Smooth muscle cell (in vitro differentiated cells): ENCODE results near the gene CCDC82. TPM values are rescaled to one million over a fixed set of nuclear protein-coding genes. Genes with fewer than 3 reads are reported as not detected.

Experiments used
- DNase-seq: peaks from one replicate; lab custom pipeline; 2025; ENCODE audit not compliant: unreplicated experiment; lab: John Stamatoyannopoulos, UW
- H2AFZ ChIP-seq: fragments of 200-600 bp; sonication (generic); 2 replicates; pipeline ENCODE4 v1.6.0; 2016; ENCODE audit warnings: antibody characterized with exemption, low read depth, mild to moderate bottlenecking
- H3F3A ChIP-seq: fragments of 200-600 bp; sonication (generic); 2 replicates; pipeline ENCODE4 v1.6.0; 2017; ENCODE audit warnings: antibody characterized with exemption, low read depth
- H3K27ac ChIP-seq: fragments of 200-600 bp; sonication (generic); 2 replicates; pipeline ENCODE4 v1.5.1; 2016; ENCODE audit warnings: low read depth, mild to moderate bottlenecking
- H3K27me3 ChIP-seq: fragments of 200-600 bp; sonication (generic); 2 replicates; pipeline ENCODE4 v1.6.1; 2016; ENCODE audit warnings: low read depth, mild to moderate bottlenecking
- H3K36me3 ChIP-seq: fragments of 200-600 bp; sonication (generic); 2 replicates; pipeline ENCODE4 v1.5.1; 2016; ENCODE audit warnings: low read depth
- H3K4me1 ChIP-seq: fragments of 200-600 bp; sonication (generic); 2 replicates; pipeline ENCODE4 v1.5.1; 2016; ENCODE audit warnings: low read depth
- H3K4me2 ChIP-seq: fragments of 200-600 bp; sonication (generic); 2 replicates; pipeline ENCODE4 v1.6.0; 2016; ENCODE audit warnings: mild to moderate bottlenecking
- H3K4me3 ChIP-seq: fragments of 200-600 bp; sonication (generic); 2 replicates; pipeline ENCODE4 v1.5.1; 2016; ENCODE audit warnings: mild to moderate bottlenecking
- H3K79me2 ChIP-seq: fragments of 200-600 bp; sonication (generic); 2 replicates; pipeline ENCODE4 v1.6.0; 2016; ENCODE audit warnings: low read depth, mild to moderate bottlenecking
- H3K9ac ChIP-seq: fragments of 200-600 bp; sonication (generic); 2 replicates; pipeline ENCODE4 v1.6.0; 2016; ENCODE audit warnings: low read depth
- H3K9me3 ChIP-seq: fragments of 200-600 bp; sonication (generic); replicated peaks from 2 replicates; pipeline ENCODE4 v1.5.1; 2016; ENCODE audit warnings: low read depth
- H4K20me1 ChIP-seq: fragments of 200-600 bp; sonication (generic); 2 replicates; pipeline ENCODE4 v1.6.0; 2016; ENCODE audit warnings: low read depth
- CTCF ChIP-seq: fragments of 200-600 bp; sonication (generic); IDR thresholded peaks from 2 replicates; pipeline ENCODE4 v1.5.1; 2017; ENCODE audit warnings: borderline replicate concordance, mild to moderate bottlenecking, antibody characterized with exemption; ENCODE audit not compliant: insufficient read depth, poor library complexity, severe bottlenecking
- WGBS: methylation state at CpG from one replicate; pipeline ENCODE4 v1.1.7; 2016; ENCODE audit warnings: low lambda C conversion rate; 5-methylcytosine and 5-hydroxymethylcytosine counted together
- polyA plus RNA-seq: library from polyadenylated mRNA; unstranded; fragments of >200 nt; fragmentation: Nextera tagmentation; extraction: Ambion mirVana; gene quantifications from 2 replicates; pipeline ENCODE4 v1.2.1, GENCODE V29; 2016
- total RNA-seq: library from RNA; depleted of rRNA; stranded (reverse); fragments of >200 nt; gene quantifications from 2 replicates; pipeline ENCODE4 v1.2.3, GENCODE V29; 2014

The CCDC82 gene
- total and polyA plus RNA-seq, 2 experiments from 2014 or later, result 19.8 to 32.8 TPM

GRCh38 chr11:96311120-96311568, 78.6 kb downstream of the CCDC82 start:
- Histone ChIP-seq H3K9me3 (no peaks in the 10 kb centered on the region), H2AFZ (no peak overlapping the region), H3K4me2 (peak overlapping the region; percentile 50), H4K20me1 (no peaks in the 10 kb centered on the region), H3K9ac (no peak overlapping the region), H3K36me3 (no peaks in the 10 kb centered on the region), H3K4me3 (no peak overlapping the region), H3K4me1 (peaks cover 29% of the 10 kb centered on the region), H3K27ac (peak overlapping the region; percentile 99), H3K79me2 (peaks cover 85% of the 10 kb centered on the region), H3K27me3 (no peaks in the 10 kb centered on the region), H3F3A (peaks cover 37% of the 10 kb centered on the region)
- no peak for DNase-seq
- no peak for TF ChIP-seq CTCF
- WGBS, result 65% methylated on average over 2 of the region's 2 CpGs

- Histone ChIP-seq H3K4me1 (peaks cover 38% of the 10 kb centered on the region), H3K79me2 (peaks cover 85% of the 10 kb centered on the region), H3F3A (peaks cover 43% of the 10 kb centered on the region), H3K4me3 (no peak overlapping the region), H3K9me3 (no peaks in the 10 kb centered on the region), H3K4me2 (no peak overlapping the region), H3K27ac (peak overlapping the region; percentile 99), H3K27me3 (no peaks in the 10 kb centered on the region), H2AFZ (no peak overlapping the region), H3K9ac (no peak overlapping the region), H3K36me3 (no peaks in the 10 kb centered on the region), H4K20me1 (no peaks in the 10 kb centered on the region)
- WGBS, result 82% methylated on average over 1 of the region's 1 CpG
- no peak for TF ChIP-seq CTCF
- DNase-seq, result no peak
Measured at GRCh38 chr11:96310236-96310635, 79.5 kb downstream of the CCDC82 start.

- Histone ChIP-seq H3K27ac (peak overlapping the region; percentile 99), H3K27me3 (no peaks in the 10 kb centered on the region), H2AFZ (no peak overlapping the region), H3K9ac (no peak overlapping the region), H3K4me1 (peaks cover 42% of the 10 kb centered on the region), H4K20me1 (no peaks in the 10 kb centered on the region), H3K9me3 (no peaks in the 10 kb centered on the region), H3K4me2 (peak overlapping the region; percentile 84), H3F3A (peaks cover 44% of the 10 kb centered on the region), H3K79me2 (peaks cover 85% of the 10 kb centered on the region), H3K36me3 (no peaks in the 10 kb centered on the region), H3K4me3 (no peak overlapping the region)
- WGBS, result 78% methylated on average over 5 of the region's 5 CpGs
- DNase-seq, result no peak
- TF ChIP-seq CTCF, result no peak
Measured at GRCh38 chr11:96309643-96310017, 80.1 kb downstream of the CCDC82 start.

GRCh38 chr11:96309016-96309642, 80.6 kb downstream of the CCDC82 start:
- no peak overlapping the region for H3K4me3 ChIP-seq
- peaks cover 85% of the 10 kb centered on the region for H3K79me2 ChIP-seq
- no peaks in the 10 kb centered on the region for H3K36me3 ChIP-seq
- no peak for TF ChIP-seq CTCF
- peaks cover 45% of the 10 kb centered on the region for H3K4me1 ChIP-seq
- H3K27me3 ChIP-seq, result no peaks in the 10 kb centered on the region
- no peaks in the 10 kb centered on the region for H3K9me3 ChIP-seq
- H3K27ac ChIP-seq, result peak overlapping the region; percentile 99
- DNase-seq, result no peak
- no peaks in the 10 kb centered on the region for H4K20me1 ChIP-seq
- WGBS, result 80% methylated on average over 2 of the region's 2 CpGs
- peak overlapping the region; percentile 84 for H3K4me2 ChIP-seq
- peaks cover 45% of the 10 kb centered on the region for H3F3A ChIP-seq
- H3K9ac ChIP-seq, result peak overlapping the region; percentile 98
- H2AFZ ChIP-seq, result no peak overlapping the region
